Loucy (cell line): Measurements from ENCODE around the gene ADGRD2.

Experiments used
- H2AFZ ChIP-seq: fragments of 200-600 bp; sonication (generic); 2 replicates; pipeline ENCODE4 v1.6.0; 2016; ENCODE audit warnings: antibody characterized with exemption, mild to moderate bottlenecking, low read length, moderate library complexity
- H3F3A ChIP-seq: fragments of 200-600 bp; 2 replicates; pipeline ENCODE4 v1.6.0; 2016; ENCODE audit warnings: antibody characterized with exemption, low read depth, mild to moderate bottlenecking
- H3K27me3 ChIP-seq: fragments of 200-600 bp; sonication (generic); 2 replicates; pipeline ENCODE4 v1.6.1; 2014; ENCODE audit warnings: low read length, mild to moderate bottlenecking; ENCODE audit not compliant: insufficient read depth, poor library complexity, severe bottlenecking
- H3K36me3 ChIP-seq: fragments of 200-600 bp; sonication (generic); 2 replicates; pipeline ENCODE4 v1.6.1; 2016; ENCODE audit warnings: low read length; ENCODE audit not compliant: insufficient read depth
- H3K4me1 ChIP-seq: fragments of 200-600 bp; sonication (generic); 2 replicates; pipeline ENCODE4 v1.5.1; 2014; ENCODE audit warnings: low read length, mild to moderate bottlenecking; ENCODE audit not compliant: insufficient read depth, poor library complexity, severe bottlenecking
- H3K4me2 ChIP-seq: fragments of 200-600 bp; sonication (generic); 2 replicates; pipeline ENCODE4 v1.6.0; 2014; ENCODE audit warnings: antibody characterized with exemption, low read length, low read depth, mild to moderate bottlenecking; ENCODE audit not compliant: poor library complexity, severe bottlenecking
- H3K4me3 ChIP-seq: fragments of 200-600 bp; sonication (generic); 2 replicates; pipeline ENCODE4 v1.5.1; 2014; ENCODE audit warnings: low read length, mild to moderate bottlenecking, mixed read lengths; ENCODE audit not compliant: poor library complexity, severe bottlenecking
- H3K79me2 ChIP-seq: fragments of 200-600 bp; sonication (generic); 2 replicates; pipeline ENCODE4 v1.6.1; 2014; ENCODE audit warnings: low read length; ENCODE audit not compliant: insufficient read depth
- H3K9ac ChIP-seq: fragments of 200-600 bp; sonication (generic); 2 replicates; pipeline ENCODE4 v1.6.0; 2014; ENCODE audit warnings: mild to moderate bottlenecking, low read depth, low read length, moderate library complexity; ENCODE audit not compliant: poor library complexity, severe bottlenecking
- H3K9me2 ChIP-seq: fragments of 200-600 bp; sonication (generic); replicated peaks from 2 replicates; pipeline ENCODE4 v1.6.1; 2016; ENCODE audit warnings: low read depth, low read length, mixed read lengths
- H3K9me3 ChIP-seq: fragments of 200-600 bp; sonication (generic); 2 replicates; pipeline ENCODE4 v1.6.1; 2014; ENCODE audit warnings: mild to moderate bottlenecking, antibody characterized with exemption, low read length, low read depth; ENCODE audit not compliant: insufficient read depth
- H4K20me1 ChIP-seq: fragments of 200-600 bp; sonication (generic); 2 replicates; pipeline ENCODE4 v1.6.0; 2014; ENCODE audit warnings: antibody characterized with exemption, low read length, mild to moderate bottlenecking; ENCODE audit not compliant: insufficient read depth, poor library complexity, severe bottlenecking
- EZH2phosphoT487 ChIP-seq: fragments of 200-600 bp; IDR thresholded peaks from 2 replicates; pipeline ENCODE4 v1.6.1; 2018; ENCODE audit warnings: antibody characterized with exemption, mild to moderate bottlenecking, moderate library complexity, borderline replicate concordance
- TF ChIP-seq, protein P1 (sequence below): fragments of 200-600 bp; sonication (generic); conservative IDR thresholded peaks from 2 replicates; pipeline ENCODE4 v1.5.1; 2014; ENCODE audit warnings: mild to moderate bottlenecking, antibody characterized with exemption, low read length

Gene ADGRD2

DNA sequence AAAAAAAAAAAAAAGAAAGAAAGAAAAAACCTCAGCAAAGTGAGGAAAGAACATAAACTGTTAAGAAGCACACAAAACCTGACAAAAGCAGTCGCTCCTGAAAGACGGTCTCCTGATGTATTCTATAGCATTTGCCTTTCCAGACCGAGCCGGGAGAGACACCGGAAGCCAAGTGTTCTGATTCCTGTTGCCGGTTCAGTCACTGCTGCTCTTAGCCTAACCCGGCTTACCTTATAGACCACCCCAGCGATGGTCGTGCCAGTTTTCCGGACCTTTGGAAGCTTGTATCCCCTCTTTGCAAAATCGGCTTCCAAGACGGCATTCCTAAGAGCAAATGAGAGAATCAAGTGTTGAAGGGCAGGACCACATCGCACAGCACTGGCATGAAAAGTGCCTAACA lies 35.6 kb upstream of the ADGRD2 start:
- peaks cover 19% of the 10 kb centered on the region for H4K20me1 ChIP-seq
- no peaks in the 10 kb centered on the region for H3F3A ChIP-seq
- no peaks in the 10 kb centered on the region for H3K9me3 ChIP-seq
- H3K4me2 ChIP-seq, result peak overlapping the region; percentile 80
- no peak overlapping the region for H2AFZ ChIP-seq
- H3K36me3 ChIP-seq, result peaks cover 28% of the 10 kb centered on the region; the same call in 1 of the 2 replicates
- H3K9me2 ChIP-seq, result no peaks in the 10 kb centered on the region
- TF ChIP-seq EZH2phosphoT487, result no peak
- TF ChIP-seq, protein P1, sequence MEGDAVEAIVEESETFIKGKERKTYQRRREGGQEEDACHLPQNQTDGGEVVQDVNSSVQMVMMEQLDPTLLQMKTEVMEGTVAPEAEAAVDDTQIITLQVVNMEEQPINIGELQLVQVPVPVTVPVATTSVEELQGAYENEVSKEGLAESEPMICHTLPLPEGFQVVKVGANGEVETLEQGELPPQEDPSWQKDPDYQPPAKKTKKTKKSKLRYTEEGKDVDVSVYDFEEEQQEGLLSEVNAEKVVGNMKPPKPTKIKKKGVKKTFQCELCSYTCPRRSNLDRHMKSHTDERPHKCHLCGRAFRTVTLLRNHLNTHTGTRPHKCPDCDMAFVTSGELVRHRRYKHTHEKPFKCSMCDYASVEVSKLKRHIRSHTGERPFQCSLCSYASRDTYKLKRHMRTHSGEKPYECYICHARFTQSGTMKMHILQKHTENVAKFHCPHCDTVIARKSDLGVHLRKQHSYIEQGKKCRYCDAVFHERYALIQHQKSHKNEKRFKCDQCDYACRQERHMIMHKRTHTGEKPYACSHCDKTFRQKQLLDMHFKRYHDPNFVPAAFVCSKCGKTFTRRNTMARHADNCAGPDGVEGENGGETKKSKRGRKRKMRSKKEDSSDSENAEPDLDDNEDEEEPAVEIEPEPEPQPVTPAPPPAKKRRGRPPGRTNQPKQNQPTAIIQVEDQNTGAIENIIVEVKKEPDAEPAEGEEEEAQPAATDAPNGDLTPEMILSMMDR, result no peak
- H3K27me3 ChIP-seq, result no peaks in the 10 kb centered on the region
- peaks cover 50% of the 10 kb centered on the region for H3K79me2 ChIP-seq
- H3K4me3 ChIP-seq, result peak overlapping the region; percentile 86
- H3K9ac ChIP-seq, result peak overlapping the region; percentile 74
- H3K4me1 ChIP-seq, result peaks cover 12% of the 10 kb centered on the region

DNA sequence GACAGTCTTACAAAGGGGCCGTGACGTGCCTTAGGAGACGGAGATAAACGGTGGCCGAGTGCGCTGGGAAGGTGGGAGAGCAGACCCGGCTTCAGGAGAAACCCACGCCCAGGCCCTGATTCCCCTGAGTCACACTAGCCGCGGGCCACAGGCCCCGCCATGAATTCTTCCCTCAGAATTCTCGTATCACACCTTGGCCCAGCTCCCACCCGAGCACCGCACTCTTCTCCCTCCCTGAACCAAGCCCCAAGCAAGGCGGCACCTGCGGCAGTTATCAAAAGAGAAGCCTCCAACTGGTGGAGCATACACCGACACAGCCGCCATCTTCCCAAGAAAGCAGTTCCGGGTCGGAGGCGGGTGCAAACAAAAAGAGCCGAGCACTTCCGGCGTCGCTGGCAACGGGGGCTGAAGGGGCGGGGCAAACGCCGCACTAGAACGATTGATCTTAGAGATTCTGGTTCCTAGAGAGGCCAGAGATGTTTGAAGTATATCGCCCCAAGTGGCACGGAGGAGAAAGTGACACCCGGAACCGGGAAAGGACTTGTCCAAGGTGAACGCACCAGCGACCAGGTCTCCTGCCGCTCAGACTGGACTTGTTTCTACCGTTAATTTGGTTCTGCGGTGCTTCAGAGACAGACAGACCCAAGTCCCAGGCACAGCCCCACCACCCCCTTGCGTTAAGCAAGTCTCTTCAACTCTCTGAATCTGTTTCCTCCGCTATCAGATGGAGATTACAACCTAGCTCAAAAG lies 35.0 kb upstream of the ADGRD2 start, which contains the start of gene PSMB7:
Gene PSMB7, minus strand, starts transcription at position 341 of the 750 bp plus-strand sequence. Its CDS starts 17 bp downstream, at position 324.
- Histone ChIP-seq H2AFZ (peak within 1 kb of the TSS; percentile 48; the same call in 1 of the 2 replicates), H3K4me2 (peak within 1 kb of the TSS; percentile 80), H3K9me2 (no peaks in the 10 kb centered on the region), H3K36me3 (peaks cover 27% of the 10 kb centered on the region; the same call in 1 of the 2 replicates), H3K4me3 (peak within 1 kb of the TSS; percentile 86), H3F3A (no peaks in the 10 kb centered on the region), H3K27me3 (no peaks in the 10 kb centered on the region), H3K79me2 (peaks cover 47% of the 10 kb centered on the region), H3K4me1 (peaks cover 11% of the 10 kb centered on the region), H4K20me1 (peaks cover 14% of the 10 kb centered on the region), H3K9me3 (no peaks in the 10 kb centered on the region), H3K9ac (peak within 1 kb of the TSS; percentile 74)
- TF ChIP-seq EZH2phosphoT487, result no peak
- TF ChIP-seq, protein P1, result peak; percentile 80

DNA sequence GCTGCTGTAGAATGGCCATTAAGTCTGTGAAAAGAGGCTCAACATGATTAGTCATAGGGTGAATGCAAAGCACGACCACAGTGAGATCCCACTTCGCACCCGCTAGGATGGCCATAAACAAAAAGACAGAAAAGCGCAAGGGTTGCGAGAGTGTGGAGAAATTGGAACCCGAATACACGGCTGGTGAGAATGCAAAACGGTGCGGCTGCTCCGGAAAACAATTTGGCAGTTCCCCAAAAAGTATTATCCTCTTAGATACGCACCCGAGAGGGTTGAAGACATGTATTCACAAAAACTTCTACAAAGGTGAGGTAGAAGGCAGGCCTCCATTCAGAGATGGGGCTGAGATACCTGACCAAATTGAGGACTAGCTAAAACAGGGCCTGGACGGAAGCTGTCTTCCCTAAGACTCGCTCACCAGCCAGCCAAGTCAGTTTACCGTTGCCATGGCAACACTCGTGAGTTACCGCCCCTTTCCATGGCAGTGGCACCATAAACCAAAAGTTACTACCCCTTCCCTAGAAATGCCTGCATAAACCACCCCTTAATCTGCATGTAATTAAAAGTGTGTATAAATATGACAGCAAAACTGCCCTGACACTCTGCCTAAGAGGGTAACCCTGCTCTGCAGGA lies 34.3 kb upstream of the ADGRD2 start:
- Histone ChIP-seq H3K9ac (no peak overlapping the region), H3F3A (no peaks in the 10 kb centered on the region), H3K4me1 (peaks cover 11% of the 10 kb centered on the region), H3K4me2 (no peak overlapping the region), H3K9me2 (no peaks in the 10 kb centered on the region), H3K36me3 (peaks cover 22% of the 10 kb centered on the region; the same call in 1 of the 2 replicates), H3K27me3 (no peaks in the 10 kb centered on the region), H4K20me1 (peaks cover 14% of the 10 kb centered on the region), H3K9me3 (no peaks in the 10 kb centered on the region), H3K4me3 (no peak overlapping the region), H3K79me2 (peaks cover 41% of the 10 kb centered on the region), H2AFZ (no peak overlapping the region)
- TF ChIP-seq, protein P1, result no peak
- no peak for TF ChIP-seq EZH2phosphoT487
